ENCODE measurements around the gene LDB3. TPM values are rescaled to one million over a fixed set of nuclear protein-coding genes. Genes with fewer than 3 reads are reported as not detected.

Gene LDB3
- total RNA-seq, 1 experiment from 2014 or later: 0.63 TPM

GRCh38 chr10:86718556-86718955 is 50.2 kb downstream of the LDB3 start:
- Histone ChIP-seq H3K9me3 (ENCODE audit: insufficient read depth, low read depth) (no peaks in the 10 kb centered on the region), H3K79me2 (ENCODE audit: low read depth) (no peaks in the 10 kb centered on the region), H3K27me3 (ENCODE audit: insufficient read depth, low read depth) (no peaks in the 10 kb centered on the region), H3K4me2 (no peak overlapping the region), H3K36me3 (ENCODE audit: low read depth) (no peaks in the 10 kb centered on the region), H3K4me1 (replicated peaks; ENCODE audit: insufficient read depth) (no peaks in the 10 kb centered on the region), H3K27ac (no peak overlapping the region), H2AFZ (no peak overlapping the region), H4K20me1 (ENCODE audit: insufficient read depth) (no peaks in the 10 kb centered on the region), H3K4me3 (no peak overlapping the region), H3F3A (ENCODE audit: insufficient read depth, low read depth) (no peaks in the 10 kb centered on the region), H3K9me2 (ENCODE audit: insufficient read depth) (no peaks in the 10 kb centered on the region)
- BruUV-seq (replicated peaks): no TSS peak
- no peak for DNase-seq
- intact Hi-C loops (cut with micrococcal nuclease; ENCODE audit: unreplicated experiment): loop anchor here (10.0 kb wide), 1 partner anchor 106 kb away; no protein-coding TSS in a partner anchor
- TF ChIP-seq CTCF (conservative IDR thresholded peaks at IDR 0.05) (no peak), EZH2 (IDR thresholded peaks at IDR 0.05; ENCODE audit: low read depth) (no peak)
- POLR2A ChIA-PET (ENCODE audit: unreplicated experiment): no interaction called here
- CTCF ChIA-PET: no interaction called here

- H3K27me3 ChIP-seq (ENCODE audit: insufficient read depth, low read depth): no peaks in the 10 kb centered on the region
- no peak overlapping the region for H3K27ac ChIP-seq
- H4K20me1 ChIP-seq (ENCODE audit: insufficient read depth): no peaks in the 10 kb centered on the region
- H3K9me2 ChIP-seq (ENCODE audit: insufficient read depth): no peaks in the 10 kb centered on the region
- intact Hi-C loops (cut with micrococcal nuclease; ENCODE audit: unreplicated experiment): no loop called here
- POLR2A ChIA-PET (ENCODE audit: unreplicated experiment): interaction anchor here (0.7 kb wide), 1 partner anchor 175 kb away, joined by 3 read pairs; no protein-coding TSS in a partner anchor
- no peak for DNase-seq
- CTCF ChIA-PET: no interaction called here
- no peaks in the 10 kb centered on the region for H3K79me2 ChIP-seq (ENCODE audit: low read depth)
- H2AFZ ChIP-seq: no peak overlapping the region
- no peaks in the 10 kb centered on the region for H3K9me3 ChIP-seq (ENCODE audit: insufficient read depth, low read depth)
- TF ChIP-seq EZH2 (IDR thresholded peaks at IDR 0.05; ENCODE audit: low read depth): no peak
- TF ChIP-seq CTCF (conservative IDR thresholded peaks at IDR 0.05): no peak
- no peaks in the 10 kb centered on the region for H3F3A ChIP-seq (ENCODE audit: insufficient read depth, low read depth)
- H3K4me1 ChIP-seq (replicated peaks; ENCODE audit: insufficient read depth): no peaks in the 10 kb centered on the region
- BruUV-seq (replicated peaks): no TSS peak
- no peak overlapping the region for H3K4me3 ChIP-seq
- no peak overlapping the region for H3K4me2 ChIP-seq
- no peaks in the 10 kb centered on the region for H3K36me3 ChIP-seq (ENCODE audit: low read depth)
These were observed 52.9 kb downstream of the LDB3 start for GRCh38 chr10:86721232-86721631.

GRCh38 chr10:86723009-86723408 is 54.7 kb downstream of the LDB3 start:
- no peaks in the 10 kb centered on the region for H3K79me2 ChIP-seq (ENCODE audit: low read depth)
- POLR2A ChIA-PET (ENCODE audit: unreplicated experiment): no interaction called here
- no TSS peak for BruUV-seq (replicated peaks)
- no peaks in the 10 kb centered on the region for H4K20me1 ChIP-seq (ENCODE audit: insufficient read depth)
- no peak overlapping the region for H3K4me2 ChIP-seq
- H3F3A ChIP-seq (ENCODE audit: insufficient read depth, low read depth): no peaks in the 10 kb centered on the region
- no peak for DNase-seq
- H3K27ac ChIP-seq: no peak overlapping the region
- CTCF ChIA-PET: no interaction called here
- no peak for TF ChIP-seq EZH2 (IDR thresholded peaks at IDR 0.05; ENCODE audit: low read depth)
- H3K36me3 ChIP-seq (ENCODE audit: low read depth): no peaks in the 10 kb centered on the region
- intact Hi-C loops (cut with micrococcal nuclease; ENCODE audit: unreplicated experiment): no loop called here
- H3K27me3 ChIP-seq (ENCODE audit: insufficient read depth, low read depth): no peaks in the 10 kb centered on the region
- H3K4me3 ChIP-seq: no peak overlapping the region
- H2AFZ ChIP-seq: no peak overlapping the region
- H3K4me1 ChIP-seq (replicated peaks; ENCODE audit: insufficient read depth): no peaks in the 10 kb centered on the region
- no peaks in the 10 kb centered on the region for H3K9me3 ChIP-seq (ENCODE audit: insufficient read depth, low read depth)
- no peaks in the 10 kb centered on the region for H3K9me2 ChIP-seq (ENCODE audit: insufficient read depth)

GRCh38 chr10:86724445-86724844 is 56.1 kb downstream of the LDB3 start:
- Histone ChIP-seq H3K36me3 (ENCODE audit: low read depth) (no peaks in the 10 kb centered on the region), H3K4me1 (replicated peaks; ENCODE audit: insufficient read depth) (no peaks in the 10 kb centered on the region), H3K27ac (no peak overlapping the region), H3K9me3 (ENCODE audit: insufficient read depth, low read depth) (no peaks in the 10 kb centered on the region), H2AFZ (no peak overlapping the region), H4K20me1 (ENCODE audit: insufficient read depth) (no peaks in the 10 kb centered on the region), H3K4me2 (no peak overlapping the region), H3K4me3 (no peak overlapping the region), H3F3A (ENCODE audit: insufficient read depth, low read depth) (no peaks in the 10 kb centered on the region), H3K9me2 (ENCODE audit: insufficient read depth) (no peaks in the 10 kb centered on the region), H3K79me2 (ENCODE audit: low read depth) (no peaks in the 10 kb centered on the region), H3K27me3 (ENCODE audit: insufficient read depth, low read depth) (no peaks in the 10 kb centered on the region)
- intact Hi-C loops (cut with micrococcal nuclease; ENCODE audit: unreplicated experiment): no loop called here
- ChIA-PET CTCF (no interaction called here), POLR2A (ENCODE audit: unreplicated experiment) (no interaction called here)
- TF ChIP-seq EZH2 (IDR thresholded peaks at IDR 0.05; ENCODE audit: low read depth) (no peak), CTCF (conservative IDR thresholded peaks at IDR 0.05) (no peak)
- BruUV-seq (replicated peaks): no TSS peak
- DNase-seq: no peak
